SK-N-SH treated with all-trans-retinoic acid at 6 μM for 48 hours (cell line): Measurements from ENCODE around the gene UGT1A6.

Source experiments
- ATAC-seq: fragments of 200-7000 bp; cut with Tn5 transposase; 3 replicates; pipeline ENCODE4 v1.9.1; 2020; ENCODE audit warnings: mild to moderate bottlenecking, moderate library complexity
- ARNTL ChIP-seq: fragments of 450-650 bp; formaldehyde crosslinking; IDR thresholded peaks from 2 replicates; pipeline ENCODE4 v1.5.0; 2020; ENCODE audit warnings: low read depth, mild to moderate bottlenecking, moderate library complexity, borderline replicate concordance
- BACH2 ChIP-seq: fragments of 250-450 bp; sonication (Bioruptor Pico); IDR thresholded peaks from 2 replicates; pipeline ENCODE4 v1.9.0; 2021; ENCODE audit warnings: mild to moderate bottlenecking, borderline replicate concordance
- CREB5 ChIP-seq: fragments of 250-450 bp; sonication (Bioruptor Pico); IDR thresholded peaks from 2 replicates; pipeline ENCODE4 v1.5.1; 2020; ENCODE audit warnings: low read depth, mild to moderate bottlenecking, moderate library complexity
- CSDC2 ChIP-seq: fragments of 250-450 bp; sonication (Bioruptor Pico); IDR thresholded peaks from 2 replicates; pipeline ENCODE4 v1.5.0; 2020; ENCODE audit warnings: mild to moderate bottlenecking, moderate library complexity
- CSRNP3 ChIP-seq: fragments of 250-450 bp; sonication (Bioruptor Pico); IDR thresholded peaks from 2 replicates; pipeline ENCODE4 v1.5.1; 2021; ENCODE audit warnings: mild to moderate bottlenecking, moderate library complexity
- ESRRG ChIP-seq: fragments of 250-450 bp; sonication (Bioruptor Pico); IDR thresholded peaks from 2 replicates; pipeline ENCODE4 v1.6.1; 2021; ENCODE audit warnings: mild to moderate bottlenecking
- GLIS3 ChIP-seq: fragments of 250-450 bp; sonication (Bioruptor Pico); IDR thresholded peaks from 2 replicates; pipeline ENCODE4 v1.5.0; 2020; ENCODE audit warnings: mild to moderate bottlenecking, moderate library complexity
- OSR1 ChIP-seq: fragments of 250-450 bp; sonication (Bioruptor Pico); IDR thresholded peaks from 2 replicates; pipeline ENCODE4 v1.8.0; 2022; ENCODE audit warnings: moderate library complexity, mild to moderate bottlenecking, inconsistent platforms
- PATZ1 ChIP-seq: fragments of 250-450 bp; sonication (Bioruptor Pico); IDR thresholded peaks from 2 replicates; pipeline ENCODE4 v1.8.0; 2020; ENCODE audit warnings: mild to moderate bottlenecking, moderate library complexity, borderline replicate concordance
- POU6F1 ChIP-seq: fragments of 250-450 bp; sonication (Bioruptor Pico); IDR thresholded peaks from 2 replicates; pipeline ENCODE4 v1.8.0; 2021; ENCODE audit warnings: low read depth, mild to moderate bottlenecking, moderate library complexity, borderline replicate concordance
- PPARA ChIP-seq: fragments of 250-450 bp; sonication (Bioruptor Pico); IDR thresholded peaks from 2 replicates; pipeline ENCODE4 v1.5.0; 2020; ENCODE audit warnings: mild to moderate bottlenecking, borderline replicate concordance
- SNAI2 ChIP-seq: fragments of 250-450 bp; sonication (Bioruptor Pico); IDR thresholded peaks from 2 replicates; pipeline ENCODE4 v1.5.0; 2020; ENCODE audit warnings: mild to moderate bottlenecking, moderate library complexity
- TCF4 ChIP-seq: fragments of 250-450 bp; sonication (Bioruptor Pico); IDR thresholded peaks from 2 replicates; pipeline ENCODE4 v1.8.0; 2021; ENCODE audit warnings: mild to moderate bottlenecking, moderate library complexity, borderline replicate concordance
- TOX ChIP-seq: fragments of 250-450 bp; sonication (Bioruptor Pico); IDR thresholded peaks from 2 replicates; pipeline ENCODE4 v1.8.0; 2021; ENCODE audit warnings: mild to moderate bottlenecking, moderate library complexity, borderline replicate concordance
- TSHZ2 ChIP-seq: fragments of 250-450 bp; sonication (Bioruptor Pico); IDR thresholded peaks from 2 replicates; pipeline ENCODE4 v1.5.0; 2020; ENCODE audit warnings: mild to moderate bottlenecking, moderate library complexity
- ZC3H10 ChIP-seq: fragments of 250-450 bp; sonication (Bioruptor Pico); IDR thresholded peaks from 2 replicates; pipeline ENCODE4 v1.5.1; 2021; ENCODE audit warnings: mild to moderate bottlenecking, moderate library complexity
- ZFP3 ChIP-seq: fragments of 250-450 bp; sonication (Bioruptor Pico); IDR thresholded peaks from 2 replicates; pipeline ENCODE4 v1.5.0; 2020; ENCODE audit warnings: mild to moderate bottlenecking, moderate library complexity
- ZFP30 ChIP-seq: fragments of 450-650 bp; formaldehyde crosslinking; IDR thresholded peaks from 2 replicates; pipeline ENCODE4 v1.5.0; 2022; ENCODE audit warnings: mild to moderate bottlenecking, moderate library complexity
- ZNF565 ChIP-seq: fragments of 450-650 bp; formaldehyde crosslinking; conservative IDR thresholded peaks from 2 replicates; pipeline ENCODE4 v1.5.0; 2020; ENCODE audit warnings: low read depth, mild to moderate bottlenecking, moderate library complexity
- ZNF70 ChIP-seq: fragments of 450-650 bp; formaldehyde crosslinking; IDR thresholded peaks from 2 replicates; pipeline ENCODE4 v1.5.0; 2020; ENCODE audit warnings: mild to moderate bottlenecking, moderate library complexity
- ZNF8 ChIP-seq: fragments of 450-650 bp; formaldehyde crosslinking; IDR thresholded peaks from 2 replicates; pipeline ENCODE4 v1.5.0; 2020; ENCODE audit warnings: mild to moderate bottlenecking, moderate library complexity

UGT1A6 gene

GRCh38 chr2:233680361-233681045 is 12.2 kb upstream of the UGT1A6 start:
- TF ChIP-seq OSR1 (CRISPR knock-in tag) (no peak), TCF4 (CRISPR knock-in tag) (no peak), POU6F1 (CRISPR knock-in tag) (no peak), SNAI2 (no peak), ZC3H10 (CRISPR knock-in tag) (no peak), PPARA (CRISPR knock-in tag) (no peak), TSHZ2 (CRISPR knock-in tag) (no peak), CSRNP3 (no peak), CSDC2 (CRISPR knock-in tag) (no peak), GLIS3 (no peak), PATZ1 (CRISPR knock-in tag) (no peak), ZFP30 (CRISPR knock-in tag) (no peak), ARNTL (CRISPR knock-in tag) (no peak), CREB5 (CRISPR knock-in tag) (no peak), BACH2 (CRISPR knock-in tag) (no peak), ZNF70 (CRISPR knock-in tag) (no peak), TOX (no peak)
- no peak for ATAC-seq

GRCh38 chr2:233681521-233682099 is 11.1 kb upstream of the UGT1A6 start, which contains the start of gene UGT1A7:
Gene UGT1A7, plus strand, starts transcription at chr2:233681901. Its CDS starts 37 bp downstream, at chr2:233681938.
- no peak for ATAC-seq
- TF ChIP-seq CSRNP3 (no peak), TSHZ2 (CRISPR knock-in tag) (no peak), TCF4 (CRISPR knock-in tag) (no peak), BACH2 (CRISPR knock-in tag) (no peak), ESRRG (no peak), GLIS3 (no peak), ZC3H10 (CRISPR knock-in tag) (no peak), ARNTL (CRISPR knock-in tag) (no peak), ZNF565 (CRISPR knock-in tag) (no peak), PPARA (CRISPR knock-in tag) (no peak), ZFP3 (CRISPR knock-in tag) (no peak), ZNF8 (CRISPR knock-in tag) (no peak)
